CD4-positive, alpha-beta T cell treated with Interleukin-15 for 1 hour (primary cell): Measurements from ENCODE around the gene CGB7.

Experiments used
- DNase-seq: peaks from one replicate; pipeline ENCODE4 v3.0.0-alpha.2; 2020

Gene CGB7

GRCh38 chr19:49014870-49015255 is 42.7 kb downstream of the CGB7 start:
- no peak for DNase-seq

GRCh38 chr19:49014123-49014869 is 43.3 kb downstream of the CGB7 start:
- no peak for DNase-seq

DNA sequence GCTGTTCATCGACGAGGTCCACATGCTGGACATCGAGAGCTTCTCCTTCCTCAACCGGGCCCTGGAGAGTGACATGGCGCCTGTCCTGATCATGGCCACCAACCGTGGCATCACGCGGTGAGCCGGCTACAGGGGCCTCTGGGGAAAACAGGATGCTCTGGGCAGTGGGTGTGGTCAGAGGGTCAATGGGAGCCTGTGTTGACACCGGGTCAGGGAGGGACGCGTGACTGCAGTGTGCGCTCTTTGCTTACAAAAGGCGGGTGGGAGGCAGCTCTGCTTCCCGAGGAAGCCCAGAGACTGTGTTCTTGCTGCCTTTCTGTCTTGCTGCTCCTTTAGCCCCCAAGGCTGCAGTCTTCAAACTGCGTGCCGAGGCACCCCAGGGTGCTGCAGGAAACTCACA is 46.4 kb downstream of the CGB7 start:
- no peak for DNase-seq

DNA sequence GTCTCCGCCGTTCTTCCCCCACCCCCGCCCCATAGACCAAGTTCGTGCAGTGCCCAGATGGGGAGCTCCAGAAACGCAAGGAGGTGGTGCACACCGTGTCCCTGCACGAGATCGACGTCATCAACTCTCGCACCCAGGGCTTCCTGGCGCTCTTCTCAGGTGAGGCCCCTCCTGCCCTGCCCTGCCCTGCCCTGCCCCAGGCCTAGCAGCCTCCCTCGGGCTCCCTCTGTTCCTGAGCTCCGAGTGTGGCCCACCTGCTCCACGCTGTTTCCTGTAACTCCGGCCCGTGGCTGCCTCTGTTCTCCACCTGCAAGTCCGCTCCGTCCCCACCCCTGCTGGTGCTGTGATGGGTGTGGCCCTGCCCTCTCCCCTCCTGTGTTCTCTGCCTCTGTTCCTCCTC is 47.1 kb downstream of the CGB7 start:
- DNase-seq: no peak

DNA sequence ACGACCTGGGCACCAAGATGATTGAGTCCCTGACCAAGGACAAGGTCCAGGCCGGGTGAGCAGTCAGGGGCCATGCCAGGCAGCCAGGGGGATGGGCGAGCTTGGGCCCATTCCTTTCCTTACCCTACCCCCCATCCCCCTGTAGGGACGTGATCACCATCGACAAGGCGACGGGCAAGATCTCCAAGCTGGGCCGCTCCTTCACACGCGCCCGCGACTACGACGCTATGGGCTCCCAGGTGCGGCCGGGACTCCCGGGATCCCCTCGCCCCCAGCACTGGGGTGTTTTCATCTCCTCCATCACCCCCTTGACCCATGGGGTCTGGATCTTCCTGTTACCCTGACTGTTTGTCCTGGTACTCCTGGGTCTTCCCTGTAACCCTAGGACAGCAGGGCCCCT is 47.7 kb downstream of the CGB7 start:
- DNase-seq: no peak

- no peak for DNase-seq
These were observed 50.6 kb downstream of the CGB7 start for GRCh38 chr19:49006905-49007304.

DNA sequence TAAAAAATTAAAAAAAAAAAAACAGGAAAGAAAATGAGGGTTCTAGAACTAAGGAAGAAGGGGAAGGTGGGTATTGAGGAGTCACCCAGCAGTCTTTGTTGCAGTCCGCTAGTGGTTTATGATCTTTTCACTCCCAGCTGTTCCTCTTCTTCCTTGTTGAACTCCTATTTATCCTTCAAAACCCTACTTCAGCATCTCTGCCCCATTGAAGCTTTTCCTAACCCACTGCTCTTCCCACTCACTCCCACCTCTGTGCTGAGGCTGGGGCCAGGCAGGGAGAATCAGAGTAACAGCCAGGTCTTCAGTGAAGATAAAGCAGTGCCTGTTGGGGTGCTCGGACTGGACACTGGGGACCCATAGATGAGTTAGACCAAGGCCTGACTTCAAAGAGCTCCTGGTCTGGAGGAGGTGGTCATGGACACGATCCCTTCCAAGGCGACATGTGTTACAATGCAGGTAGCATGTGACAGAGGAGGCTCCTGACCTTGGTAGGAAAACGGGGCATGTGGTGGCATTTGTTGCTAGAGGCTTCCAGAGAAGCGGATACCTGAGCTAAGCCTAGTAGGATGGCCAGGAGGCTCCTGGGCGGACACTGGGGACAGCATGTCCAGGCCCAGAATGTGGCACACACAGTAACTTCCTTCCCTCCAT is 52.5 kb downstream of the CGB7 start:
- no peak for DNase-seq
